ENCODE data around the gene BAD. TPM values are rescaled to one million over a fixed set of nuclear protein-coding genes. Genes with fewer than 3 reads are reported as not detected.

Gene BAD
- total RNA-seq, 1 experiment from 2014 or later: 23.3 TPM

DNA sequence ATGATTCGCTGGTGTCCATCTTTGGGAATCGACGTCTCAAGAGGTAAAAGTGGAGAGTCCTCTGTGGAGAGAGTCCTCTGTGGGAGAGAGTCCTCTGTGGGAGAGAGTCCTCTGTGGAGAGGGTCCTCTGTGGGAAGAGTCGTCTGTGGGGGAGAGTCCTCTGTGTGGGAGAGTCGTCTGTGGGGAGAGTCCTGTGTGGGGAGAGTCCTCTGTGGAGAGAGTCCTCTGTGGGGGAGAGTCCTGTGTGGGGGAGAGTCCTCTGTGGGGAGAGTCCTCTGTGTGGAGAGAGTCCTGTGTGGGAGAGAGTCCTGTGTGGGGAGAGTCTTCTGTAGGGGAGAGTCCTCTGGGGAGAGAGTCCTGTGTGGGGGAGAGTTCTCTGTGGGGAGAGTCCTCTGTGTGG is 36.6 kb upstream of the BAD start:
- Mint-ChIP-seq H3K27me3 (ENCODE audit: low read depth) (no peaks in the 10 kb centered on the region), H3K4me1 (peaks cover 29 to 34% of the 10 kb centered on the region in 2 experiments), H3K9me3 (no peaks in the 10 kb centered on the region), H3K4me3 (peak overlapping the region in 1 of 2 experiments; percentile 65; a peak in 2 of 5 replicates), H3K36me3 (ENCODE audit: insufficient read depth in 1 of 3, low read depth in 3 of 3) (peaks cover 15 to 32% (median 31%) of the 10 kb centered on the region in 3 experiments; a peak in 6 of 7 replicates), H3K27ac (peak overlapping the region in 2 of 3 experiments; percentile 57 to 60; a peak in 4 of 7 replicates)
- no peaks in the 10 kb centered on the region for H3K79me1 ChIP-seq (ENCODE audit: insufficient read depth, low read depth, low read length, poor library complexity, severe bottlenecking)
- H3K23me2 ChIP-seq (ENCODE audit: insufficient read length, low read depth, low read length, poor library complexity, severe bottlenecking): peaks cover 3% of the 10 kb centered on the region
- H2BK20ac ChIP-seq (ENCODE audit: low read depth, low read length, poor library complexity, severe bottlenecking): no peak overlapping the region
- peaks cover 2% of the 10 kb centered on the region for H4K20me1 ChIP-seq (ENCODE audit: control insufficient read depth, insufficient read depth, insufficient read length)
- no peak overlapping the region for H3T11ph ChIP-seq (ENCODE audit: low read length)
- H2AFZ ChIP-seq (ENCODE audit: low read length): no peak overlapping the region
- no peak overlapping the region for H4K5ac ChIP-seq (ENCODE audit: insufficient read length, low read depth, low read length)
- H2AK5ac ChIP-seq (ENCODE audit: insufficient read length, low read length): no peak overlapping the region
- H3K4ac ChIP-seq (ENCODE audit: low read depth, low read length): no peak overlapping the region
- no peak overlapping the region for H4K91ac ChIP-seq (ENCODE audit: insufficient read length, low read depth, low read length)
- H3K79me2 ChIP-seq (ENCODE audit: insufficient read depth, low read length): no peaks in the 10 kb centered on the region
- H2BK5ac ChIP-seq (ENCODE audit: insufficient read length, low read length): no peak overlapping the region
- H3K18ac ChIP-seq (ENCODE audit: insufficient read length, low read depth, low read length): no peak overlapping the region
- no peak overlapping the region for H2BK120ac ChIP-seq (ENCODE audit: low read depth, low read length, poor library complexity, severe bottlenecking)
- no peak overlapping the region for H3K4me2 ChIP-seq (ENCODE audit: insufficient read depth, insufficient read length, low read length)
- H3K27ac ChIP-seq (ENCODE audit: insufficient read length, low read depth, low read length): no peak overlapping the region
- H2BK12ac ChIP-seq (ENCODE audit: insufficient read length, low read depth, low read length): no peak overlapping the region
- no peaks in the 10 kb centered on the region; the same call in 1 of the 2 replicates for H3K4me1 ChIP-seq (ENCODE audit: insufficient read depth, low read length)
- H4K8ac ChIP-seq (replicated peaks; ENCODE audit: insufficient read length, low read depth, low read length): no peak overlapping the region
- H3K27me3 ChIP-seq (ENCODE audit: insufficient read depth, low read length): no peaks in the 10 kb centered on the region
- WGBS (ENCODE audit: extremely low coverage, insufficient read length, low lambda C conversion rate): no CpG with 5 or more reads among the region's 5 CpGs
- H3K56ac ChIP-seq (ENCODE audit: insufficient read length, low read depth, low read length): no peak overlapping the region
- no peak overlapping the region for H3K14ac ChIP-seq (ENCODE audit: insufficient read depth, low read length)
- DNase-seq: no peak
- H3K9ac ChIP-seq (ENCODE audit: extremely low read depth, insufficient read length, low read length): no peak overlapping the region
- H2BK15ac ChIP-seq (ENCODE audit: low read depth, low read length): no peak overlapping the region
- H3K23ac ChIP-seq (ENCODE audit: insufficient read length, low read depth, low read length): no peak overlapping the region
- H3K9me3 ChIP-seq (ENCODE audit: control insufficient read depth, low read depth, low read length): no peaks in the 10 kb centered on the region
- TF ChIP-seq CTCF (conservative IDR thresholded peaks at IDR 0.05): no peak
